H1 (cell line): ENCODE results near the gene ZNF132. TPM values are rescaled to one million over a fixed set of nuclear protein-coding genes. Genes with fewer than 3 reads are reported as not detected.

ENCODE experiments used
- CTCF ChIA-PET: fragments of 300-600 bp; sonication (Branson Sonifier 250); formaldehyde crosslinking; loops from one replicate; lab custom pipeline; 2021; ENCODE audit not compliant: partially characterized antibody; lab: Charles Lee
- POLR2A ChIA-PET: fragments of 300-600 bp; sonication (Branson Sonifier 250); formaldehyde crosslinking; loops from one replicate; lab custom pipeline; 2021; ENCODE audit warnings: inconsistent platforms; ENCODE audit not compliant: partially characterized antibody; lab: Charles Lee
- DNase-seq, 2 experiments: peaks; one replicate each; pipeline versions ENCODE4 v3.0.0 to v3.0.0-alpha.2; 2010 to 2022; ENCODE audit warnings: low spot score in 2 of 2, low read depth in 1 of 2, mixed read lengths in 1 of 2
- FAIRE-seq: peaks from 2 replicates; lab custom pipeline; 2011; peaks lifted over from hg19 to GRCh38; lab: Jason Lieb, UNC
- H2AFZ ChIP-seq: 2 replicates; pipeline ENCODE4 v1.8.1; 2012; ENCODE audit warnings: low read length, inconsistent platforms
- H2AK5ac ChIP-seq: 2 replicates; pipeline ENCODE4 v1.6.1; 2013; ENCODE audit warnings: low read depth, low read length
- H2BK120ac ChIP-seq: replicated peaks from 2 replicates; pipeline ENCODE3; 2013; ENCODE audit warnings: low read depth, low read length, inconsistent platforms
- H2BK12ac ChIP-seq: 2 replicates; pipeline ENCODE4 v1.6.1; 2013; ENCODE audit warnings: low read depth, low read length
- H2BK15ac ChIP-seq: 2 replicates; pipeline ENCODE4 v1.6.1; 2013; ENCODE audit warnings: low read length
- H2BK20ac ChIP-seq: 2 replicates; pipeline ENCODE4 v1.6.1; 2013; ENCODE audit warnings: low read length
- H2BK5ac ChIP-seq: 2 replicates; pipeline ENCODE4 v1.6.1; 2013; ENCODE audit warnings: low read depth, low read length
- H3K14ac ChIP-seq: 2 replicates; pipeline ENCODE4 v1.6.1; 2013; ENCODE audit warnings: inconsistent platforms; ENCODE audit not compliant: insufficient read length
- H3K18ac ChIP-seq: 2 replicates; pipeline ENCODE4 v1.6.1; 2013; ENCODE audit warnings: low read length; ENCODE audit errors: extremely low read depth
- H3K23ac ChIP-seq: 2 replicates; pipeline ENCODE4 v1.6.1; 2013; ENCODE audit warnings: inconsistent platforms; ENCODE audit not compliant: insufficient read length
- H3K23me2 ChIP-seq: 2 replicates; pipeline ENCODE4 v1.6.1; 2013; ENCODE audit warnings: low read depth, low read length
- H3K27ac ChIP-seq: 2 replicates; pipeline ENCODE4 v1.6.1; 2011; ENCODE audit warnings: low read depth, low read length, inconsistent platforms
- H3K27me3 ChIP-seq, 4 experiments: replicated peaks in 1 of 4; 1 replicate in 1 of 4; 2 replicates in 3 of 4; pipeline versions ENCODE4 v1.6.1 to v1.8.1; 2011 to 2013; ENCODE audit warnings: low read length in 3 of 4, mild to moderate bottlenecking in 3 of 4, inconsistent platforms in 2 of 4, mixed read lengths in 2 of 4, moderate library complexity in 1 of 4; ENCODE audit not compliant: control insufficient read depth in 3 of 4, insufficient read depth in 3 of 4; ENCODE audit errors: extremely low read depth in 1 of 4
- H3K36me3 ChIP-seq, 4 experiments: 2 replicates each; pipeline versions ENCODE4 v1.6.1 to v1.8.1; 2011 to 2013; ENCODE audit warnings: mild to moderate bottlenecking in 4 of 4, low read length in 3 of 4, moderate library complexity in 2 of 4, control low read depth in 1 of 4, inconsistent platforms in 1 of 4; ENCODE audit not compliant: insufficient read depth in 4 of 4, control insufficient read depth in 2 of 4
- H3K4ac ChIP-seq: replicated peaks from 2 replicates; pipeline ENCODE3; 2013; ENCODE audit warnings: low read length, low read depth, mixed read lengths, inconsistent platforms; ENCODE audit not compliant: insufficient read length
- H3K4me1 ChIP-seq, 4 experiments: replicated peaks in 1 of 4; 1 replicate in 1 of 4; 2 replicates in 3 of 4; pipeline versions ENCODE4 v1.6.1 to v1.8.1; 2011 to 2013; ENCODE audit warnings: low read length in 3 of 4, inconsistent platforms in 2 of 4, mixed read lengths in 1 of 4; ENCODE audit not compliant: insufficient read depth in 4 of 4, control insufficient read depth in 3 of 4
- H3K4me2 ChIP-seq, 2 experiments: 2 replicates each; pipeline versions ENCODE4 v1.6.1 to v1.8.1; 2011 to 2013; ENCODE audit warnings: low read depth in 2 of 2, low read length in 2 of 2, control low read depth in 1 of 2, inconsistent platforms in 1 of 2, mild to moderate bottlenecking in 1 of 2; ENCODE audit not compliant: insufficient read depth in 1 of 2
- H3K4me3 ChIP-seq, 4 experiments: fragments of 200-600, 300-600 bp in 1 of 4; sonication (generic), shearing (Covaris generic), sonication (Bioruptor Twin) in 1 of 4; 2 replicates each; pipeline versions ENCODE4 v1.5.1 to v1.8.1; 2011 to 2016; ENCODE audit warnings: low read length in 4 of 4, low read depth in 3 of 4, control low read depth in 2 of 4, inconsistent platforms in 2 of 4, mild to moderate bottlenecking in 2 of 4, mixed read lengths in 1 of 4, moderate library complexity in 1 of 4; ENCODE audit not compliant: insufficient read depth in 2 of 4; ENCODE audit errors: extremely low read depth in 1 of 4
- H3K56ac ChIP-seq: replicated peaks from 2 replicates; pipeline ENCODE3; 2013; ENCODE audit warnings: low read depth, mild to moderate bottlenecking, mixed read lengths, low read length, inconsistent platforms; ENCODE audit not compliant: insufficient read length
- H3K79me1 ChIP-seq: 2 replicates; pipeline ENCODE4 v1.6.1; 2013; ENCODE audit warnings: low read depth, low read length, control low read depth
- H3K79me2 ChIP-seq, 2 experiments: 2 replicates each; pipeline versions ENCODE4 v1.6.1 to v1.8.1; 2012 to 2013; ENCODE audit warnings: low read length in 2 of 2, mild to moderate bottlenecking in 2 of 2, inconsistent platforms in 1 of 2; ENCODE audit not compliant: insufficient read depth in 2 of 2, control insufficient read depth in 1 of 2
- H3K9ac ChIP-seq, 4 experiments: replicated peaks in 1 of 4; 1 replicate in 1 of 4; 2 replicates in 3 of 4; pipeline versions ENCODE4 v1.6.1 to v1.8.1; 2011 to 2013; ENCODE audit warnings: low read depth in 3 of 4, low read length in 3 of 4, control low read depth in 2 of 4, mild to moderate bottlenecking in 2 of 4, moderate library complexity in 2 of 4, inconsistent platforms in 1 of 4; ENCODE audit errors: extremely low read depth in 1 of 4
- H3K9me3 ChIP-seq, 2 experiments: 2 replicates each; pipeline versions ENCODE4 v1.6.1 to v1.8.1; 2012 to 2013; ENCODE audit warnings: mild to moderate bottlenecking in 2 of 2, moderate library complexity in 2 of 2, control low read depth in 1 of 2, inconsistent platforms in 1 of 2, low read depth in 1 of 2, low read length in 1 of 2, mixed read lengths in 1 of 2; ENCODE audit not compliant: insufficient read depth in 2 of 2
- H4K20me1 ChIP-seq, 2 experiments: replicated peaks in 1 of 2; 2 replicates each; pipeline versions ENCODE3 to v1.8.1; 2011 to 2013; ENCODE audit warnings: inconsistent platforms in 2 of 2, low read length in 2 of 2, mild to moderate bottlenecking in 1 of 2; ENCODE audit not compliant: insufficient read depth in 2 of 2, control insufficient read depth in 1 of 2
- H4K5ac ChIP-seq: 2 replicates; pipeline ENCODE4 v1.6.1; 2013; ENCODE audit warnings: low read length, low read depth, mixed read lengths, inconsistent platforms; ENCODE audit not compliant: insufficient read length
- H4K8ac ChIP-seq: 2 replicates; pipeline ENCODE4 v1.8.0; 2013; ENCODE audit warnings: mild to moderate bottlenecking, moderate library complexity, low read length, inconsistent platforms; ENCODE audit not compliant: insufficient read depth; ENCODE audit errors: extremely low read depth
- H4K91ac ChIP-seq: replicated peaks from 2 replicates; pipeline ENCODE3; 2013; ENCODE audit warnings: low read length, mixed read lengths, inconsistent platforms; ENCODE audit not compliant: insufficient read length
- BCL11A ChIP-seq, 2 experiments: IDR thresholded peaks; one replicate each; pipeline ENCODE4 v1.6.1; 2011; ENCODE audit warnings: low read depth in 2 of 2, low read length in 2 of 2, mild to moderate bottlenecking in 2 of 2
- CBX8 ChIP-seq: fragments of 300-800, 300-1000 bp; sonication (generic); IDR thresholded peaks from 2 replicates; pipeline ENCODE4 v1.7.1; 2016; ENCODE audit warnings: low read depth, low read length, borderline replicate concordance
- EP300 ChIP-seq, 2 experiments: IDR thresholded peaks; 1 replicate in 1 of 2; 2 replicates in 1 of 2; pipeline ENCODE4 v1.6.1; 2011 to 2012; ENCODE audit warnings: low read depth in 2 of 2, low read length in 2 of 2, mild to moderate bottlenecking in 2 of 2, borderline replicate concordance in 1 of 2, inconsistent platforms in 1 of 2, moderate library complexity in 1 of 2
- POLR2AphosphoS5 ChIP-seq: IDR thresholded peaks from 2 replicates; pipeline ENCODE4 v1.6.1; 2011; ENCODE audit warnings: low read depth, low read length
- RFX5 ChIP-seq: IDR thresholded peaks from 2 replicates; pipeline ENCODE4 v1.6.1; 2011; ENCODE audit warnings: low read depth, low read length, improper control_type of control experiment, borderline replicate concordance
- RNF2 ChIP-seq: fragments of 200-900, 300-1000 bp; sonication (generic); IDR thresholded peaks from 2 replicates; pipeline ENCODE4 v1.7.1; 2016; ENCODE audit warnings: borderline replicate concordance, low read depth, mild to moderate bottlenecking, antibody characterized with exemption, low read length; ENCODE audit not compliant: poor library complexity, severe bottlenecking; ENCODE audit errors: missing control alignments
- TAF1 ChIP-seq: IDR thresholded peaks from 2 replicates; pipeline ENCODE4 v1.6.1; 2011; ENCODE audit warnings: mild to moderate bottlenecking, low read depth, low read length
- USF2 ChIP-seq: IDR thresholded peaks from 2 replicates; pipeline ENCODE4 v1.6.1; 2011; ENCODE audit warnings: low read length, improper control_type of control experiment
- ZNF274 ChIP-seq: IDR thresholded peaks from 2 replicates; pipeline ENCODE4 v1.7.0; 2012; ENCODE audit warnings: low read length, borderline replicate concordance; ENCODE audit errors: extremely low read depth
- polyA plus RNA-seq, 7 experiments: library from polyadenylated mRNA; depleted of rRNA in 3 of 7; stranded (reverse) in 5 of 7; unstranded in 2 of 7; fragments of >200 nt in 5 of 7; fragments of 200-250 nt in 2 of 7; gene quantifications; 1 replicate in 5 of 7; 2 replicates in 1 of 7; 4 replicates in 1 of 7; pipeline versions ENCODE4 v1.2.1 to v1.2.3, GENCODE V29; 2011 to 2013; ENCODE audit warnings: missing spikeins in 2 of 7, mixed read lengths in 2 of 7
- total RNA-seq: library from RNA; stranded (reverse); fragmentation: NEBNext Ultra II Directional; extraction: Animal tissue kit (Norgen Biotek cat#: 25700); gene quantifications from 2 replicates; pipeline ENCODE4 v1.2.1, GENCODE V29; 2021
- TF ChIP-seq, protein P1 (sequence below), 3 experiments: IDR thresholded peaks; 1 replicate in 2 of 3; 2 replicates in 1 of 3; pipeline versions ENCODE4 v1.5.1 to v1.6.1; 2011; ENCODE audit warnings: low read length in 3 of 3, mild to moderate bottlenecking in 3 of 3, inconsistent platforms in 2 of 3, low read depth in 1 of 3, moderate library complexity in 1 of 3; ENCODE audit not compliant: insufficient read depth in 1 of 3; ENCODE audit errors: control extremely low read depth in 1 of 3

Gene ZNF132
- total and polyA plus RNA-seq, 2 of the 8 experiments (the other 6 are each of a cell fraction or from before 2014, with no cell fraction given), result 0.89 to 1.9 TPM

DNA sequence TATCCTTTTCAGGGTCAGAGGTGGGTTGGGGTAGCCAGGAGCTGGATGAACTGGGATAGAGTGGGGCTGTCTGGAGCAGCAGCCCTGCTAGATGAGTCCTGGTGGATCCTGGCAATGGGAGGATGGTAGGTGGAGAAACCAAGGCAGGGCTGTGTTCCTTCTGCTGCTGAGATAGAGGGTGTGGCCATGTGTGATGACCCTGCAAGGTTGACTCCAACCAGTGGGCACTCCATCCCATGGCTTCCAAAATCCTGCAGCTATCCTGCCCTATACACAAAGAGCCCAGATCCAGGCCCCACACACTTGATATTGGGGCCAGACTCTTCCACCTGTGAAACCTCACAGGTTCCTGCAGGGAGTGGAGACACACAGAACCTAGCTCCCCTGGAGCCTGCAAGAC is 33.8 kb upstream of the ZNF132 start:
- peaks cover 0 to 3% (median 0%) of the 10 kb centered on the region in 4 experiments; a peak in 3 of 7 replicates for H3K27me3 ChIP-seq
- H2BK120ac ChIP-seq, result no peak overlapping the region
- ChIA-PET CTCF (interaction anchor here (1.6 kb wide), 1 partner anchor 107 kb away, joined by 4 read pairs; no protein-coding TSS in a partner anchor), POLR2A (interaction anchor here (0.9 to 1.1 kb wide), 3 partner anchors 16 to 70 kb away, joined by 3 to 4 read pairs (median 4); partner anchors contain the start of gene TRIM28)
- no peak overlapping the region for H3K56ac ChIP-seq
- no peak overlapping the region for H3K27ac ChIP-seq
- FAIRE-seq (no peak), DNase-seq (no peak)
- H4K8ac ChIP-seq, result no peak overlapping the region; the same call in 1 of the 2 replicates
- no peak overlapping the region for H2BK15ac ChIP-seq
- no peaks in the 10 kb centered on the region for H3K9me3 ChIP-seq
- H3K36me3 ChIP-seq, result peaks cover 2 to 7% (median 4%) of the 10 kb centered on the region in 4 experiments; a peak in 5 of 8 replicates
- TF ChIP-seq RFX5 (no peak), RNF2 (no peak), BCL11A (IDR thresholded peaks at IDR 0.05; ENCODE audit: low read depth in 2 of 2, low read length in 2 of 2) (no peak), ZNF274 (no peak), USF2 (no peak), TAF1 (no peak), EP300 (IDR thresholded peaks at IDR 0.05; ENCODE audit: borderline replicate concordance in 1 of 2, low read depth in 2 of 2, low read length in 2 of 2) (no peak), CBX8 (no peak), POLR2AphosphoS5 (no peak)
- TF ChIP-seq, protein P1, sequence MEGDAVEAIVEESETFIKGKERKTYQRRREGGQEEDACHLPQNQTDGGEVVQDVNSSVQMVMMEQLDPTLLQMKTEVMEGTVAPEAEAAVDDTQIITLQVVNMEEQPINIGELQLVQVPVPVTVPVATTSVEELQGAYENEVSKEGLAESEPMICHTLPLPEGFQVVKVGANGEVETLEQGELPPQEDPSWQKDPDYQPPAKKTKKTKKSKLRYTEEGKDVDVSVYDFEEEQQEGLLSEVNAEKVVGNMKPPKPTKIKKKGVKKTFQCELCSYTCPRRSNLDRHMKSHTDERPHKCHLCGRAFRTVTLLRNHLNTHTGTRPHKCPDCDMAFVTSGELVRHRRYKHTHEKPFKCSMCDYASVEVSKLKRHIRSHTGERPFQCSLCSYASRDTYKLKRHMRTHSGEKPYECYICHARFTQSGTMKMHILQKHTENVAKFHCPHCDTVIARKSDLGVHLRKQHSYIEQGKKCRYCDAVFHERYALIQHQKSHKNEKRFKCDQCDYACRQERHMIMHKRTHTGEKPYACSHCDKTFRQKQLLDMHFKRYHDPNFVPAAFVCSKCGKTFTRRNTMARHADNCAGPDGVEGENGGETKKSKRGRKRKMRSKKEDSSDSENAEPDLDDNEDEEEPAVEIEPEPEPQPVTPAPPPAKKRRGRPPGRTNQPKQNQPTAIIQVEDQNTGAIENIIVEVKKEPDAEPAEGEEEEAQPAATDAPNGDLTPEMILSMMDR (IDR thresholded peaks at IDR 0.05; ENCODE audit: control extremely low read depth in 1 of 3, insufficient read depth in 1 of 3, low read depth in 1 of 3, low read length in 3 of 3), result no peak
- H2AFZ ChIP-seq, result no peak overlapping the region
- H3K18ac ChIP-seq, result no peak overlapping the region
- H3K9ac ChIP-seq, result no peak overlapping the region
- H3K79me2 ChIP-seq, result no peaks in the 10 kb centered on the region
- H3K4me1 ChIP-seq, result peaks cover 0 to 6% (median 5%) of the 10 kb centered on the region in 4 experiments; a peak in 6 of 7 replicates
- H2AK5ac ChIP-seq, result no peak overlapping the region
- H3K79me1 ChIP-seq, result no peaks in the 10 kb centered on the region
- no peak overlapping the region; the same call in 1 of the 2 replicates for H2BK12ac ChIP-seq
- H3K14ac ChIP-seq, result no peak overlapping the region
- no peak overlapping the region for H3K4me3 ChIP-seq
- no peak overlapping the region for H4K5ac ChIP-seq
- H2BK20ac ChIP-seq, result no peak overlapping the region
- no peak overlapping the region for H3K4ac ChIP-seq
- H2BK5ac ChIP-seq, result no peak overlapping the region
- peaks cover 6 to 7% of the 10 kb centered on the region in 2 experiments for H4K20me1 ChIP-seq
- no peak overlapping the region for H3K23ac ChIP-seq
- no peak overlapping the region for H3K4me2 ChIP-seq
- H4K91ac ChIP-seq, result no peak overlapping the region
- peaks cover 14% of the 10 kb centered on the region for H3K23me2 ChIP-seq
